ENCODE data around the gene GSTA4.
"Not testable (repeated sequence)": the region's sequence is repeated elsewhere in the genome, so short reads cannot be mapped to it uniquely, and the experiment has no call there.

The GSTA4 gene

DNA sequence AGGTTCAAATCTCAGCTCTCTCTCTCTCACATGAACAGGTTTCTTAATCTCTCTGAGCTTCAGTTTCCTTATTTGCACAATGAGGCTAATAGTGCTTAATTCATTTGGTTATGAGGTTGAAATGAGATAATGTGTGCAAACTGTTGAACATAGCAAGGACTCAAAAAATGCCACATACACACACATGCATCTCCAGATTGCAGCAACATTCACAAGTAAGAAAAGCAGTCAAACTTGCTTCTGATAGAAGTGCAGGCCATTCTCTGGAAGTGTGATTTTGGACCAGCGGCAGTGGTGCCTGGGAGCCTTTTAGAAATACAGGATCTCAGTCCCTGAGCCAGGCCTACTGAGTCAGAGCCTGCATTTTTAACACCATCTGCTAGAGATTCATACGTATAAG lies 25.7 kb downstream of the GSTA4 start:
- DNase-seq = no peak

DNA sequence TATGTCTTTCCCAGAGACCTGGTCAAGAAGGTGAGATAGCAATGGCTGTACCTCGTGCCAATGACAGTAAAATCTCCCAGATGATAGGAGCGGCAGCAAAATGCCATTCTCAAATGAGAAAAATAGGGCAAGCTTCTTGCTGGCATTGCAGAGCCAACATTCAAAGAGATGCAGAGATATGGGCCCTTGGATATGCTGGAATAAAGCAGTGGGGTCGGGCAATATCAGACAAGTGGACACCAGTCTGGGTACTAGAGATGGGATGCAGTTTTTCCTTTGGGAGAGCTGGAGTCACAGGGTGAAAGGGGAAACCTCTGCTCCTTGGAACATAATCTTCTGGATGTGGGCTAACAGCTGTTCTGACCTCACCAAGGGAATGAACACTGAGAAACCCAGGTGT lies 29.0 kb downstream of the GSTA4 start:
- no peak for DNase-seq

- no peak for DNase-seq
Observed at GRCh38 chr6:52965380-52965779, 29.7 kb downstream of the GSTA4 start.

DNA sequence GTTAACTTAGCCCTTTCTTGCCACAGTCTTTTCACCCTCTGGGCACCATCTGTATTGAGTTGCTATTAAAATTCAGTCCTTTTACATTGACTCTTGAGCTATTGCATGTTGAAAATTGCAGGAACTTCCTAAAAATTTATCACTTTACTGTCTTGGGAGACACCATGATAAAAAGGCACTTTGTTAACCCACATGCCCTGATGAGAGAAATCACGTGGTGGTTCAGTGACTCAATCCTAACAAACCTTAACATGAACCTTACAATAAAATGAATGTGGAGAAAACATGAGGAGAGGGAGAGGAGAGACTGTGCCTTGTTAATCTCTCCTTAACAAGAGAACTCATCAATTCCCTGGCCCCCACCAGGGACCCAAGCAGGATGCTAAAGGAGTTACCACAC lies 30.8 kb downstream of the GSTA4 start:
- no peak for DNase-seq

DNA sequence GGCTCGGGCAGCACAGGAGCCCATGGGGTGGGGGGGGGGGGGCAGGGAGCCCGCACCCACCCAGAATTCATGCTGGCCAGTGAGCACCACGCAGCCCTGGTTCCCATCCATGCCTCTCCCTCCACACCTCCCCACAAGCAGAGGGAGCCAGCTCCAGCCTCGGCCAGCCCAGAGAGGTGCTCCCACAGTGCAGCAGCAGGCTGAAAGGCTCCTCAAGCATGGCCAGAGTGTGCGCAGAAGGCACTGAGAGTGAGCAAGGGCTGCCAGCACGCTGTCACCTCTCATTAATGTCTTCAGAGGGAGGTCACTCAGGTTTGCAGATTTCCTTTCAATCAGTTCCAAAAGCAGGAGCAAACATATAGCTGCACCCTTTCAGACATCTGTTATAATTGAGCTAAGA lies 32.4 kb downstream of the GSTA4 start:
- DNase-seq = no peak

GRCh38 chr6:52961022-52961421 lies 34.1 kb downstream of the GSTA4 start:
- not testable (repeated sequence) for DNase-seq

DNA sequence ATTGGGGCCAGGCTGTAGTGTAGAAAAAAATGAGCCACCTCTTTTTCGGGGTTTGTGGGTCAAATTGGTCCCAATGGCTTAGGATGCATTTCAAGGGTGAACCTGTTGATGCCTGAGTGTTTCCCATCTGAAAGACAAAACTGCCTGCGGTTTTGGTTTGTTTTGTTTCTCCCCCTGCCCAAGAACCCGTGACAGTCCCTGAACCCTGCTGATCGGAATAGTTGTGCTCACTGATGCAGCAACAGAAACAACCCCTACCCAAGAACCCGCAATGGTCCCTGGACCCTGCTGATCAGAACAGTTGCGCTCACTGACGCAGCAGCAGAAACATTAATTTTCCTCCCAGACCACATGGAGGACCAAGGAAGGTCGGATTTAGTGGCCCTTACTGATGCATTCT lies 34.9 kb downstream of the GSTA4 start:
- DNase-seq = not testable (repeated sequence)

- DNase-seq = no peak
Observed at GRCh38 chr6:52958546-52959255, 36.4 kb downstream of the GSTA4 start.

DNA sequence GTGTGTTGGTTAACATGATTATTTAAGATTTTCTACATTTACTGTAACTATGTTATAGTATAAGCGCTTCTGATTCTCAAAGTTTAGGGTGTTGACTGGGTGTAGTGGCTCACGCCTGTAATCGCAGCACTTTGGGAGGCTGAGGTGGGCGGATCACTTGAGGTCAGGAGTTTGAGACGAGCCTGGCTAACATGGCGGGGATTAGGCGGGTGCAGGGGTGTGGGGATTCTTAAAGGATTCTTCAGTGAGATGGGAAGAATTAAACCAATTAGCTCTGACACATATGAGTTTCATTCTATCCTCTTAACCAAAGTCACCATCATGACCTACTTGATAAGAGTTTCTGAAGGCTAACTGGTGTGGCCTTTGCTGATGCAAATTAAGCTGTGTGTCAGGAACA lies 39.2 kb downstream of the GSTA4 start:
- DNase-seq = no peak

DNA sequence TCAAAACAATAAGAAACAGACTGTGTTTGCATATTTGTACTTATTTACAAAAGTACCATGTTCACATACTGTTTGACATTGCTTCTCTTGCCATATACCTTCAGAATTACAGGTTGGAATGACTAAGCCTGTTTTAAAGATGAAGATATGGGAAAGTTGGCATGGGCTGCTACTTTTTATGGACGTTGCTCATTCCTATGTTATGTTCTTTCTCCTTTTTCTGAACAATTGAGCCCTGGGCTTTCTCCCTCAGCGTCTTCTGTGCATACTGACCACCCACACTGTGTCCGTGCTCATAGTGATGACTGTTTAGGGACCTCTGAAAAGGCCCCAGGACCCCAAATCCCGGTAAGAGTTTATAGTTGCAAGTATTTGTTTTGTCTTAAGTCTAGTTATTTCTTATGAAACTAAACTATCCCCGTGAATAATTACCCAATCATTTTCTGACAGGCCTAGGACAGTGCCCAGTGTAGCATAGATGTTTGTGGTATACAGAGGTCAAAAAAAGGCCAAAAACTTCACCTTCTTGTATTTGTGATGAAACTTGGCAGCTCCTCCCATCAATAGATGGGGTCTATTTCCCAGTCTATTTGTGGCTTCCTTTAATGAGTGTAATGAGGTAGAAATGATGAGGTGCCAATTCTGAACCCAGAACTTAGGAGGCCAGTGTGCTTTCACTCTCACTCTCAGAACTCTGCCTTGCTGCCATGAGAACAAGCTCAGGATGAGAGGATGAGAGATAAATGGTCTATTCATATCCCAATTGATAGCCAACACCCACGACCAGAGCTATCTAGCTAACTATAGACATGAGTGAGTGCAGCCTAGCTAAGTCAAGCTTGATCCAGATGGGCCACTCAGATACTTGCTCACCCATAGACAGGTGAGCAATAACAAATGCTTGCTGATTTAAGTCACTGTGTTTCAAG lies 40.9 kb downstream of the GSTA4 start:
- DNase-seq = no peak

DNA sequence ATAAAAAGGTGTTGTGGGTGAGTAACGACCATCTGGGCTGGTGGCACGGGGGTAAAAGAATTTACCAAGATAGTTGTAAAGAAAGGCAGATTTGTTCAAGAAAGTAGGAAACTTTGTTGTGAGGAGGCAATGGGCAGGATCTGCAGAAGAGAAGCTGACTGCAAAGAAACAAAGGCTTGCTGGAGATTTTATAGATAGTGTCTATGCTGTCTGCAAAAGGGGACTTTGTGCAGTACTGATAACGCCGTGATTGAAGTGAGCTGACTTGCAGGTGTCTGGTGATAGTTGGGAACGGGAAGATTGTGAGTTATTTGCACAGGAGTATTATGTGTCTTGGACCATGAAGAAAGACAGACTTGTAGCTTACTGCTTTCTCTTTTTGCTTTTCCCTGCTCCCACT lies 48.8 kb downstream of the GSTA4 start:
- no peak for DNase-seq

DNA sequence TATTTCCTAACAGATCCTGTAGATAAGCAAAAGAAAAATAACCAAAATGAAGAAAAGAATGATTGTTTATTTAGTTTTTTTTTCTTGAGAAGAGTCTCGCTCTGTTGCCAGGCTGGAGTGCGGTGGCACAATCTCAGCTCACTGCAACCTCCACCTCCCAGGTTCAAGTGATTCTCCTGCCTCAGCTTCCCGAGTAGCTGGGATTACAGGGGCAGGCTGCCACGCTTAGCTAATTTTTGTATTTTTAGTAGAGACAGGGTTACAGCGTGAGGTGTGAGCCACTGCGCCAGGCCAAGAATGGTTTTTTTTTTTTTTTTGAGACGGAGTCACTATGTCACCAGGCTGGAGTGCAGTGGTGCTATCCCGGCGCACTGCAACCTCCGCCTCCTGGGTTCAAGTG lies 52.3 kb downstream of the GSTA4 start:
- not testable (repeated sequence) for DNase-seq

- DNase-seq = no peak
Observed at GRCh38 chr6:52942221-52942620, 52.9 kb downstream of the GSTA4 start.

- no peak for DNase-seq
Observed at GRCh38 chr6:52937908-52938307, 57.2 kb downstream of the GSTA4 start.

- DNase-seq = no peak
Observed at GRCh38 chr6:52933778-52934177, 61.3 kb downstream of the GSTA4 start.

DNA sequence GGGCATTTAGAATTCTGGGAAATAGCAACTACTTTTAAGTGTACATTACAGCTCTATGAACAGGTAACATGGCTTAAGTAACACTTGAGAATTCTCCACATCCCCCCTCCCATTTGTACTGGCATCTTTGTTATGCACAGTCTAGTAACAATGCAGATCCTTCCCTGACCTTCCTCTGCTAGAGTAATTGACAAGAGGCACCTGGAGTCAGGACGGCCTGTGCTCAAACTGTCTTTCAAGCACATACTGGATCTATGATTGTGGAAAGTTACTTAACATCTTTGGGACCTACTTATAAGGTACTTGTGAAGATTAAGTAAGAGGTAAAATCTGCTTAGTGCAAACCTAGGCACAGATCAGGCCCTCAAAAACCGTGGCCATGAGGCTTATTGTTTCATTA lies 63.7 kb downstream of the GSTA4 start:
- DNase-seq = no peak

DNA sequence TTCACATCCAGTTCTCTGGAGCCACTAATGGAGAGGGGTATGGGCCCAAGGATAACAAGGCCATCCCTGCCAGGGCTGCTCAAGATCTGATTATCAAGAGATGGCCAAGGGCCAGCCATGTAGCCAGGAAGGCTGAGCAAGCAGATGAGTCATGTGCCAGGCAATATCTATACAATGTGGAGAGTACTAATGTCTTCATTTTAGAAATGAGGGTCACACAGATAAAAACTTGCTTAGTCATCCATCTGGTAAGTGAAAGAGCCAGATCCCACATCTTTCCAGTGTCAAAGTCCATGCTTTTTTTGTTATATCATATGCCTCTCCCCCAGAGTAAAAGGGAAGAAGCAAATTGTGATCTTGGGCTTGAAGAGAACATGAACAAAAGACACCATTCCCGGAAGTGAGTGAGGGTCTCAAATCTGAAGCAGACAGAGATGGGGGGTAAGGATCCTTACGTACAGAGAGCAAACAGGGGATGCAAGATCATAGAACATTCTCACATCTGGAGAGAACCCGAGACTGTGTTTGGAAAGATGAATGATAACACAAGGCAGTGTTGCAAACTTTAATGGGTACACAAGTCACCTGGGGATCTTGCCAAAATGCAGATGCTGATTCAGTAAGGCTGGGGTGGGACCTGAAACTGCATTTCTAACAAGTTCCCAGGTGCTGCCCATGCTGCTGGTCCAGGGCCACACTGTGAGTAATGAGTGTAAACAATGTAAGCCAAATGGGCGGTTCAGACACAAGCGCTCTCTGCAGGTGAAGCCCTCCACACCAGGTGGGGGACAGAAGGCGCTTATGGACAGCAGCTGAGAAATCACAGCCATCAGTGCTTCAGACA lies 65.5 kb downstream of the GSTA4 start:
- no peak for DNase-seq

All from stimulated activated CD4-positive, alpha-beta T cell treated with anti-CD3 and anti-CD28 coated beads, Interleukin-2, amount 100 ng/mL, for 24 hours (primary cell).